Measurements from ENCODE around the gene FAM120B.

DNA sequence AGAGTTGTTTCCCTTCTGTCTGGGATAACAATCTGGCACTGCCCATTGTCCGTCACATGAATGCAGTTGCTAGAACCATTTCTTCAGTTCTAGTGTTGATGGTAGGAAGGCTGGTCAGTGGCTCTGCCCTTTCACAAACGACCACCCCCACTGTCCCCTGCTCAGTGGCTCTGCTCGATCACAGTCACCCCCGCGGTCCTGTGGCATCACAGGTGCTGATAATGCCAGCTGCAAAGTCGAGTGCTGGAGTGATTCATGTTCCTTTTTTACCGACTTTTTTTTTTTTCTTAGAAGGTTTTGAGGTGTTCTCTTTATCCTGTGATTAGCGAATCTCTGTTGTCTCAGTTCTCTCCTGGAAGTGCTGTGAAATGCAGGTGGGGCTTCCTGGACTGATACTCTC, 22.8 kb downstream of the FAM120B start:
- TF ChIP-seq POLR2A (IDR thresholded peaks at IDR 0.05), result no peak
- TF ChIP-seq, protein P1, sequence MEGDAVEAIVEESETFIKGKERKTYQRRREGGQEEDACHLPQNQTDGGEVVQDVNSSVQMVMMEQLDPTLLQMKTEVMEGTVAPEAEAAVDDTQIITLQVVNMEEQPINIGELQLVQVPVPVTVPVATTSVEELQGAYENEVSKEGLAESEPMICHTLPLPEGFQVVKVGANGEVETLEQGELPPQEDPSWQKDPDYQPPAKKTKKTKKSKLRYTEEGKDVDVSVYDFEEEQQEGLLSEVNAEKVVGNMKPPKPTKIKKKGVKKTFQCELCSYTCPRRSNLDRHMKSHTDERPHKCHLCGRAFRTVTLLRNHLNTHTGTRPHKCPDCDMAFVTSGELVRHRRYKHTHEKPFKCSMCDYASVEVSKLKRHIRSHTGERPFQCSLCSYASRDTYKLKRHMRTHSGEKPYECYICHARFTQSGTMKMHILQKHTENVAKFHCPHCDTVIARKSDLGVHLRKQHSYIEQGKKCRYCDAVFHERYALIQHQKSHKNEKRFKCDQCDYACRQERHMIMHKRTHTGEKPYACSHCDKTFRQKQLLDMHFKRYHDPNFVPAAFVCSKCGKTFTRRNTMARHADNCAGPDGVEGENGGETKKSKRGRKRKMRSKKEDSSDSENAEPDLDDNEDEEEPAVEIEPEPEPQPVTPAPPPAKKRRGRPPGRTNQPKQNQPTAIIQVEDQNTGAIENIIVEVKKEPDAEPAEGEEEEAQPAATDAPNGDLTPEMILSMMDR (IDR thresholded peaks at IDR 0.05), result no peak
